Stimulated activated CD8-positive, alpha-beta memory T cell treated with anti-CD3 and anti-CD28 coated beads, Interleukin-12 subunit alpha, Interleukin-12 subunit beta, amount 100 ng/mL, for 4 hours (primary cell): ENCODE measurements around the gene PRPF40B.
A peak's percentile ranks its signal among the peaks of the same experiment; 100 is the strongest.

Source experiments
- DNase-seq: peaks from one replicate; pipeline ENCODE4 v3.0.0-alpha.2; 2020; ENCODE audit warnings: low read depth

PRPF40B gene

GRCh38 chr12:49636574-49636973, 13.2 kb downstream of the PRPF40B start:
- no peak for DNase-seq

- DNase-seq: peak; percentile 15
These were observed 13.8 kb downstream of the PRPF40B start for GRCh38 chr12:49636979-49637755.

GRCh38 chr12:49641748-49642369, 18.5 kb downstream of the PRPF40B start:
- no peak for DNase-seq

- DNase-seq: no peak
These were observed 19.0 kb downstream of the PRPF40B start for GRCh38 chr12:49642370-49642802.

- no peak for DNase-seq
These were observed 19.8 kb downstream of the PRPF40B start for GRCh38 chr12:49643135-49643534.

GRCh38 chr12:49643961-49644619, 20.7 kb downstream of the PRPF40B start:
- no peak for DNase-seq

- DNase-seq: peak; percentile 60
These were observed 21.2 kb downstream of the PRPF40B start for GRCh38 chr12:49644620-49644994.

GRCh38 chr12:49645146-49646039, 22.0 kb downstream of the PRPF40B start:
- no peak for DNase-seq

GRCh38 chr12:49646331-49646830, 23.0 kb downstream of the PRPF40B start:
- DNase-seq: no peak

GRCh38 chr12:49646871-49647654, 23.7 kb downstream of the PRPF40B start:
- no peak for DNase-seq

GRCh38 chr12:49647827-49648711, 24.7 kb downstream of the PRPF40B start:
- no peak for DNase-seq

GRCh38 chr12:49648712-49649003, 25.3 kb downstream of the PRPF40B start:
- no peak for DNase-seq

- no peak for DNase-seq
These were observed 26.1 kb downstream of the PRPF40B start for GRCh38 chr12:49649445-49649844.

GRCh38 chr12:49649892-49650291, 26.5 kb downstream of the PRPF40B start:
- no peak for DNase-seq

- no peak for DNase-seq
These were observed 28.5 kb downstream of the PRPF40B start for GRCh38 chr12:49651855-49652254.

- no peak for DNase-seq
These were observed 29.7 kb downstream of the PRPF40B start for GRCh38 chr12:49652921-49653520.

- DNase-seq: no peak
These were observed 31.4 kb downstream of the PRPF40B start for GRCh38 chr12:49654715-49655114.

GRCh38 chr12:49655595-49656236, 32.4 kb downstream of the PRPF40B start:
- DNase-seq: no peak

GRCh38 chr12:49658276-49658675, 34.9 kb downstream of the PRPF40B start:
- DNase-seq: no peak
